ENCODE measurements around the gene CSTB. TPM values are rescaled to one million over a fixed set of nuclear protein-coding genes. Genes with fewer than 3 reads are reported as not detected.

Gene CSTB
- total RNA-seq, 1 experiment from 2014 or later = 57.5 TPM

- ATAC-seq (no peak), DNase-seq (ENCODE audit: low read depth, low spot score) (no peak)
- H3K9ac ChIP-seq (ENCODE audit: low read length) = no peak overlapping the region
- no peaks in the 10 kb centered on the region for H3K9me3 ChIP-seq (ENCODE audit: control insufficient read depth in 1 of 2, insufficient read depth in 1 of 2, low read depth in 1 of 2, low read length in 2 of 2)
- no peaks in the 10 kb centered on the region for H3K79me2 ChIP-seq (ENCODE audit: insufficient read depth, low read length)
- no peak overlapping the region for H3K4me3 ChIP-seq (replicated peaks in 1 of 2; ENCODE audit: low read depth in 1 of 2, low read length in 2 of 2)
- H3K27ac ChIP-seq (ENCODE audit: low read depth, low read length) = no peak overlapping the region
- no peak overlapping the region for H2AFZ ChIP-seq (ENCODE audit: low read depth, low read length, poor library complexity, severe bottlenecking)
- intact Hi-C loops (cut with micrococcal nuclease) = no loop called here
- no peaks in the 10 kb centered on the region for H3K9me2 ChIP-seq (ENCODE audit: insufficient read depth)
- no TSS peak for BruUV-seq (replicated peaks)
- H3K27me3 ChIP-seq (ENCODE audit: insufficient read depth, low read length) = no peaks in the 10 kb centered on the region
- ChIA-PET POLR2A (no interaction called here), RAD21 (ENCODE audit: low non-redundant PET in 1 of 2, low total read pairs in 2 of 2, uncharacterized antibody in 2 of 2, unreplicated experiment in 2 of 2) (no interaction called here), CTCF (no interaction called here)
- H3K4me2 ChIP-seq (ENCODE audit: low read length) = no peak overlapping the region
- no peaks in the 10 kb centered on the region for H3K4me1 ChIP-seq (ENCODE audit: control insufficient read depth in 1 of 2, insufficient read depth in 2 of 2, low read length in 2 of 2)
- TF ChIP-seq YY1 (IDR thresholded peaks at IDR 0.05; ENCODE audit: extremely low read depth, insufficient replicate concordance, low read depth, low read length) = no peak
- no peak for TF ChIP-seq EGR1 (IDR thresholded peaks at IDR 0.05; ENCODE audit: low read depth)
- TF ChIP-seq POLR2AphosphoS5 (IDR thresholded peaks at IDR 0.05; ENCODE audit: low read depth, low read length) = no peak
- TF ChIP-seq POLR2A (IDR thresholded peaks at IDR 0.05; ENCODE audit: borderline replicate concordance, extremely low read depth, insufficient read depth, insufficient read length) = no peak
- TF ChIP-seq TCF7L2 (IDR thresholded peaks at IDR 0.05; ENCODE audit: borderline replicate concordance, extremely low read depth, insufficient read depth, insufficient read length) = no peak
- no peak for TF ChIP-seq FOSL1 (IDR thresholded peaks at IDR 0.05; ENCODE audit: low read depth)
- TF ChIP-seq SRF (IDR thresholded peaks at IDR 0.05; ENCODE audit: low read depth) = no peak
- no peak for TF ChIP-seq SIN3A (IDR thresholded peaks at IDR 0.05; ENCODE audit: low read depth)
- TF ChIP-seq ZNF274 (IDR thresholded peaks at IDR 0.05; ENCODE audit: low read depth, low read length) = no peak
- TF ChIP-seq EZH2phosphoT487 (IDR thresholded peaks at IDR 0.05; ENCODE audit: borderline replicate concordance) = no peak
- no peak for TF ChIP-seq ZFX (IDR thresholded peaks at IDR 0.05)
- TF ChIP-seq ATF3 (IDR thresholded peaks at IDR 0.05) = no peak
- no peak for TF ChIP-seq EZH2 (IDR thresholded peaks at IDR 0.05)
- no peak for TF ChIP-seq JUND (IDR thresholded peaks at IDR 0.05)
- TF ChIP-seq, protein P1, sequence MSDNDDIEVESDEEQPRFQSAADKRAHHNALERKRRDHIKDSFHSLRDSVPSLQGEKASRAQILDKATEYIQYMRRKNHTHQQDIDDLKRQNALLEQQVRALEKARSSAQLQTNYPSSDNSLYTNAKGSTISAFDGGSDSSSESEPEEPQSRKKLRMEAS (IDR thresholded peaks at IDR 0.05) = no peak
- TF ChIP-seq, protein P2, sequence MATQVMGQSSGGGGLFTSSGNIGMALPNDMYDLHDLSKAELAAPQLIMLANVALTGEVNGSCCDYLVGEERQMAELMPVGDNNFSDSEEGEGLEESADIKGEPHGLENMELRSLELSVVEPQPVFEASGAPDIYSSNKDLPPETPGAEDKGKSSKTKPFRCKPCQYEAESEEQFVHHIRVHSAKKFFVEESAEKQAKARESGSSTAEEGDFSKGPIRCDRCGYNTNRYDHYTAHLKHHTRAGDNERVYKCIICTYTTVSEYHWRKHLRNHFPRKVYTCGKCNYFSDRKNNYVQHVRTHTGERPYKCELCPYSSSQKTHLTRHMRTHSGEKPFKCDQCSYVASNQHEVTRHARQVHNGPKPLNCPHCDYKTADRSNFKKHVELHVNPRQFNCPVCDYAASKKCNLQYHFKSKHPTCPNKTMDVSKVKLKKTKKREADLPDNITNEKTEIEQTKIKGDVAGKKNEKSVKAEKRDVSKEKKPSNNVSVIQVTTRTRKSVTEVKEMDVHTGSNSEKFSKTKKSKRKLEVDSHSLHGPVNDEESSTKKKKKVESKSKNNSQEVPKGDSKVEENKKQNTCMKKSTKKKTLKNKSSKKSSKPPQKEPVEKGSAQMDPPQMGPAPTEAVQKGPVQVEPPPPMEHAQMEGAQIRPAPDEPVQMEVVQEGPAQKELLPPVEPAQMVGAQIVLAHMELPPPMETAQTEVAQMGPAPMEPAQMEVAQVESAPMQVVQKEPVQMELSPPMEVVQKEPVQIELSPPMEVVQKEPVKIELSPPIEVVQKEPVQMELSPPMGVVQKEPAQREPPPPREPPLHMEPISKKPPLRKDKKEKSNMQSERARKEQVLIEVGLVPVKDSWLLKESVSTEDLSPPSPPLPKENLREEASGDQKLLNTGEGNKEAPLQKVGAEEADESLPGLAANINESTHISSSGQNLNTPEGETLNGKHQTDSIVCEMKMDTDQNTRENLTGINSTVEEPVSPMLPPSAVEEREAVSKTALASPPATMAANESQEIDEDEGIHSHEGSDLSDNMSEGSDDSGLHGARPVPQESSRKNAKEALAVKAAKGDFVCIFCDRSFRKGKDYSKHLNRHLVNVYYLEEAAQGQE (IDR thresholded peaks at IDR 0.05; ENCODE audit: low read depth) = no peak
- no peak for TF ChIP-seq CBX3 (IDR thresholded peaks at IDR 0.05; ENCODE audit: low read depth)
- TF ChIP-seq, protein P3, sequence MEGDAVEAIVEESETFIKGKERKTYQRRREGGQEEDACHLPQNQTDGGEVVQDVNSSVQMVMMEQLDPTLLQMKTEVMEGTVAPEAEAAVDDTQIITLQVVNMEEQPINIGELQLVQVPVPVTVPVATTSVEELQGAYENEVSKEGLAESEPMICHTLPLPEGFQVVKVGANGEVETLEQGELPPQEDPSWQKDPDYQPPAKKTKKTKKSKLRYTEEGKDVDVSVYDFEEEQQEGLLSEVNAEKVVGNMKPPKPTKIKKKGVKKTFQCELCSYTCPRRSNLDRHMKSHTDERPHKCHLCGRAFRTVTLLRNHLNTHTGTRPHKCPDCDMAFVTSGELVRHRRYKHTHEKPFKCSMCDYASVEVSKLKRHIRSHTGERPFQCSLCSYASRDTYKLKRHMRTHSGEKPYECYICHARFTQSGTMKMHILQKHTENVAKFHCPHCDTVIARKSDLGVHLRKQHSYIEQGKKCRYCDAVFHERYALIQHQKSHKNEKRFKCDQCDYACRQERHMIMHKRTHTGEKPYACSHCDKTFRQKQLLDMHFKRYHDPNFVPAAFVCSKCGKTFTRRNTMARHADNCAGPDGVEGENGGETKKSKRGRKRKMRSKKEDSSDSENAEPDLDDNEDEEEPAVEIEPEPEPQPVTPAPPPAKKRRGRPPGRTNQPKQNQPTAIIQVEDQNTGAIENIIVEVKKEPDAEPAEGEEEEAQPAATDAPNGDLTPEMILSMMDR (IDR thresholded peaks at IDR 0.05 in 2 of 3, conservative IDR thresholded peaks at IDR 0.05 in 1 of 3; ENCODE audit: borderline replicate concordance in 1 of 3, insufficient read depth in 1 of 3, low read depth in 2 of 3, low read length in 2 of 3) = no peak
- no peak for TF ChIP-seq SP1 (IDR thresholded peaks at IDR 0.05; ENCODE audit: low read depth)
- peaks cover 21 to 62% of the 10 kb centered on the region in 2 experiments; a peak in 3 of 4 replicates for H3K36me3 ChIP-seq (ENCODE audit: control insufficient read depth in 1 of 2, insufficient read depth in 2 of 2, low read length in 2 of 2)
- H4K20me1 ChIP-seq (ENCODE audit: insufficient read depth) = no peaks in the 10 kb centered on the region
These were observed 18.5 kb downstream of the CSTB start for GRCh38 chr21:43757601-43758000.
